CD14-positive monocyte (primary cell): Measurements from ENCODE around the gene TMEM91. TPM values are rescaled to one million over a fixed set of nuclear protein-coding genes. Genes with fewer than 3 reads are reported as not detected.

Source experiments
- DNase-seq, 3 donors: peaks; one replicate each; pipeline ENCODE4 v3.0.0-alpha.2; 2011 to 2022
- H2AFZ ChIP-seq: 2 replicates; pipeline ENCODE4 v1.6.0; 2012; ENCODE audit warnings: mild to moderate bottlenecking, low read depth, low read length, inconsistent platforms; ENCODE audit not compliant: insufficient read depth, poor library complexity, severe bottlenecking
- H3K27ac ChIP-seq, 2 donors: 1 replicate in 1 of 2; 2 replicates in 1 of 2; pipeline ENCODE4 v1.5.1; 2012 to 2013; ENCODE audit warnings: low read length in 2 of 2, control low read depth in 1 of 2, inconsistent platforms in 1 of 2, low read depth in 1 of 2, mild to moderate bottlenecking in 1 of 2
- H3K27me3 ChIP-seq, 2 donors: one replicate each; pipeline versions ENCODE4 v1.6.0 to v1.6.1; 2011 to 2013; ENCODE audit warnings: low read length in 2 of 2; ENCODE audit not compliant: control insufficient read depth in 2 of 2, insufficient read depth in 2 of 2
- H3K36me3 ChIP-seq, 2 donors: replicated peaks in 1 of 2; 1 replicate in 1 of 2; 2 replicates in 1 of 2; pipeline versions ENCODE4 v1.5.1 to v1.6.1; 2012 to 2013; ENCODE audit warnings: low read length in 2 of 2, control low read depth in 1 of 2, inconsistent platforms in 1 of 2, mild to moderate bottlenecking in 1 of 2; ENCODE audit not compliant: insufficient read depth in 2 of 2, control insufficient read depth in 1 of 2
- H3K4me1 ChIP-seq, 2 donors: 1 replicate in 1 of 2; 2 replicates in 1 of 2; pipeline versions ENCODE4 v1.5.1 to v1.6.1; 2012 to 2013; ENCODE audit warnings: low read length in 2 of 2, control low read depth in 1 of 2, inconsistent platforms in 1 of 2, mild to moderate bottlenecking in 1 of 2, moderate library complexity in 1 of 2; ENCODE audit not compliant: insufficient read depth in 2 of 2, control insufficient read depth in 1 of 2
- H3K4me2 ChIP-seq: replicated peaks from 2 replicates; pipeline ENCODE3; 2012; ENCODE audit warnings: low read length, moderate library complexity, mild to moderate bottlenecking; ENCODE audit not compliant: poor library complexity, severe bottlenecking; ENCODE audit errors: extremely low read depth
- H3K4me3 ChIP-seq, 3 experiments: fragments of 200-600 bp in 1 of 3; sonication (generic) in 1 of 3; replicated peaks in 1 of 3; 1 replicate in 2 of 3; 2 replicates in 1 of 3; pipeline ENCODE4 v1.5.1; 2011 to 2013; ENCODE audit warnings: low read length in 3 of 3, mild to moderate bottlenecking in 3 of 3, control low read depth in 2 of 3, low read depth in 2 of 3, inconsistent platforms in 1 of 3, moderate library complexity in 1 of 3
- H3K79me2 ChIP-seq: 2 replicates; pipeline ENCODE4 v1.6.0; 2012; ENCODE audit warnings: mild to moderate bottlenecking, control low read depth, inconsistent platforms, low read length, moderate library complexity; ENCODE audit not compliant: insufficient read depth
- H3K9ac ChIP-seq: 2 replicates; pipeline ENCODE4 v1.6.0; 2017; ENCODE audit warnings: low read length, mild to moderate bottlenecking; ENCODE audit not compliant: insufficient read depth, poor library complexity, severe bottlenecking
- H3K9me3 ChIP-seq, 2 donors: replicated peaks in 1 of 2; 1 replicate in 1 of 2; 2 replicates in 1 of 2; pipeline versions ENCODE4 v1.5.1 to v1.6.1; 2012 to 2013; ENCODE audit warnings: low read length in 2 of 2, control low read depth in 1 of 2; ENCODE audit not compliant: control insufficient read depth in 1 of 2, insufficient read depth in 1 of 2
- H4K20me1 ChIP-seq: 2 replicates; pipeline ENCODE4 v1.6.0; 2012; ENCODE audit warnings: mild to moderate bottlenecking, low read length, control low read depth, moderate library complexity; ENCODE audit not compliant: insufficient read depth
- H3K27ac Mint-ChIP-seq, 7 donors: one replicate each; pipeline ENCODE4 v1.8.0; 2020; ENCODE audit warnings: mild to moderate bottlenecking in 7 of 7, mixed read lengths in 7 of 7, moderate library complexity in 6 of 7, inconsistent platforms in 2 of 7
- H3K27me3 Mint-ChIP-seq, 3 donors: one replicate each; pipeline ENCODE4 v1.8.0; 2021 to 2022; ENCODE audit warnings: low read depth in 3 of 3, mild to moderate bottlenecking in 3 of 3, mixed read lengths in 3 of 3, moderate library complexity in 3 of 3, inconsistent platforms in 1 of 3
- H3K36me3 Mint-ChIP-seq, 2 donors: one replicate each; pipeline ENCODE4 v1.8.0; 2020; ENCODE audit warnings: mixed read lengths in 2 of 2, inconsistent platforms in 1 of 2, mild to moderate bottlenecking in 1 of 2
- H3K4me1 Mint-ChIP-seq: one replicate; pipeline ENCODE4 v1.8.0; 2020; ENCODE audit warnings: mild to moderate bottlenecking, mixed read lengths
- H3K4me3 Mint-ChIP-seq, 2 donors: one replicate each; pipeline ENCODE4 v1.8.0; 2020; ENCODE audit warnings: mild to moderate bottlenecking in 2 of 2, mixed read lengths in 2 of 2, moderate library complexity in 1 of 2
- H3K9me3 Mint-ChIP-seq, 7 donors: one replicate each; pipeline ENCODE4 v1.8.0; 2020 to 2022; ENCODE audit warnings: mixed read lengths in 7 of 7, mild to moderate bottlenecking in 6 of 7, moderate library complexity in 6 of 7, inconsistent platforms in 2 of 7
- CTCF ChIP-seq: fragments of 200-600 bp; IDR thresholded peaks from one replicate; pipeline ENCODE4 v1.8.0; 2022; ENCODE audit warnings: antibody characterized with exemption, mild to moderate bottlenecking
- WGBS: methylation state at CpG from one replicate; pipeline ENCODE4 v1.1.5; 2013; ENCODE audit warnings: missing lambda C conversion rate; ENCODE audit not compliant: insufficient coverage; 5-methylcytosine and 5-hydroxymethylcytosine counted together
- intact Hi-C, 2 donors: fragments of 100-400 bp; cut with micrococcal nuclease; formaldehyde crosslinking; loops; one replicate each; pipeline versions ENCODE4 v1.15.0 to v1.15.1; 2023
- polyA plus RNA-seq, 3 donors: library from polyadenylated mRNA; depleted of rRNA in 1 of 3; unstranded in 2 of 3; stranded (reverse) in 1 of 3; fragments of 300-500 nt in 2 of 3; fragments of >200 nt in 1 of 3; fragmentation: Illumina TruSeq in 2 of 3; gene quantifications; 1 replicate in 2 of 3; 2 replicates in 1 of 3; pipeline ENCODE4 v1.2.3, GENCODE V29; 2012 to 2021

The TMEM91 gene
- polyA plus RNA-seq, 3 donors, result 29.1 to 103 (median 34.9) TPM

- Histone ChIP-seq H3K9ac (no peak overlapping the region), H3K27me3 (no peaks in the 10 kb centered on the region), H3K36me3 (peaks cover 52 to 66% of the 10 kb centered on the region in 2 donors), H3K27ac (no peak overlapping the region), H3K79me2 (peaks cover 24% of the 10 kb centered on the region), H4K20me1 (no peaks in the 10 kb centered on the region), H3K4me3 (no peak overlapping the region), H3K4me2 (no peak overlapping the region), H2AFZ (no peak overlapping the region), H3K9me3 (no peaks in the 10 kb centered on the region), H3K4me1 (peaks cover 42 to 73% of the 10 kb centered on the region in 2 donors)
- WGBS, result 93% methylated on average over 2 of the region's 5 CpGs
- TF ChIP-seq CTCF, result no peak
- intact Hi-C loops, result no loop called here
- peaks cover 66 to 80% of the 10 kb centered on the region in 2 donors for H3K36me3 Mint-ChIP-seq
- DNase-seq, result no peak
- no peak overlapping the region for H3K4me3 Mint-ChIP-seq
- peaks cover 0 to 3% (median 0%) of the 10 kb centered on the region in 7 donors for H3K9me3 Mint-ChIP-seq
- peaks cover 0 to 2% (median 0%) of the 10 kb centered on the region in 3 donors for H3K27me3 Mint-ChIP-seq
- peak overlapping the region in 1 of 7 donors; percentile 15 for H3K27ac Mint-ChIP-seq
- peaks cover 60% of the 10 kb centered on the region for H3K4me1 Mint-ChIP-seq
Observed at GRCh38 chr19:41412953-41413352, 36.6 kb downstream of the TMEM91 start.

- no peak overlapping the region for H3K27ac ChIP-seq
- peaks cover 60% of the 10 kb centered on the region for H3K4me1 Mint-ChIP-seq
Observed at GRCh38 chr19:41413947-41414346, 37.6 kb downstream of the TMEM91 start.

More at GRCh38 chr19:41413947-41414346, 37.6 kb downstream of the TMEM91 start:
- 94% methylated on average over 10 of the region's 10 CpGs for WGBS
- intact Hi-C loops, result no loop called here
- Histone ChIP-seq H4K20me1 (no peaks in the 10 kb centered on the region), H3K4me2 (no peak overlapping the region), H3K36me3 (peaks cover 60 to 76% of the 10 kb centered on the region in 2 donors), H3K4me1 (peaks cover 37 to 70% of the 10 kb centered on the region in 2 donors), H3K4me3 (no peak overlapping the region), H3K79me2 (peaks cover 15% of the 10 kb centered on the region), H3K9me3 (no peaks in the 10 kb centered on the region), H3K9ac (no peak overlapping the region), H3K27me3 (no peaks in the 10 kb centered on the region), H2AFZ (no peak overlapping the region)
- DNase-seq, result no peak
- peaks cover 73 to 88% of the 10 kb centered on the region in 2 donors for H3K36me3 Mint-ChIP-seq
- no peak for TF ChIP-seq CTCF
- H3K27ac Mint-ChIP-seq, result peak overlapping the region in 3 of 7 donors; percentile 9 to 42 (median 11)
- peaks cover 0 to 2% (median 0%) of the 10 kb centered on the region in 3 donors for H3K27me3 Mint-ChIP-seq
- peaks cover 0 to 3% (median 0%) of the 10 kb centered on the region in 7 donors for H3K9me3 Mint-ChIP-seq
- no peak overlapping the region for H3K4me3 Mint-ChIP-seq
